Measurements from ENCODE around the gene TMEM205. TPM values are rescaled to one million over a fixed set of nuclear protein-coding genes. Genes with fewer than 3 reads are reported as not detected.

Gene TMEM205
- total and polyA plus RNA-seq, 2 experiments from 2014 or later: 123 to 293 TPM

GRCh38 chr19:11390359-11390758, 44.3 kb upstream of the TMEM205 start:
- peaks cover 14% of the 10 kb centered on the region for H3K36me3 Mint-ChIP-seq (ENCODE audit: low read depth)
- Histone ChIP-seq H3K4me3 (no peak overlapping the region), H3K79me2 (replicated peaks; ENCODE audit: insufficient read depth) (no peaks in the 10 kb centered on the region), H3K27ac (ENCODE audit: low read depth) (no peak overlapping the region), H3F3A (replicated peaks; ENCODE audit: low read depth) (0 out of 2 replicates have a peak, but pooled peaks cover 3% of the 10 kb centered on the region), H3K36me3 (ENCODE audit: insufficient read depth) (no peaks in the 10 kb centered on the region), H4K20me1 (replicated peaks; ENCODE audit: insufficient read depth) (no peaks in the 10 kb centered on the region), H3K4me2 (no peak overlapping the region), H2AFZ (no peak overlapping the region), H3K9me2 (ENCODE audit: insufficient read depth) (no peaks in the 10 kb centered on the region), H3K4me1 (ENCODE audit: insufficient read depth) (0 out of 2 replicates have a peak, but pooled peaks cover 3% of the 10 kb centered on the region), H3K27me3 (ENCODE audit: insufficient read depth) (no peaks in the 10 kb centered on the region)
- no peak overlapping the region for H3K27ac Mint-ChIP-seq
- no peak for ATAC-seq
- H3K9me3 Mint-ChIP-seq: peaks cover 9% of the 10 kb centered on the region; the same call in 2 of the 3 replicates
- peak; percentile 18 for DNase-seq (ENCODE audit: low spot score)
- TF ChIP-seq REST (IDR thresholded peaks at IDR 0.05; ENCODE audit: unreplicated experiment) (no peak), CREB1 (CRISPR knock-in tag; IDR thresholded peaks at IDR 0.05; ENCODE audit: low read depth) (no peak), ETS1 (IDR thresholded peaks at IDR 0.05) (no peak), ZNF331 (CRISPR knock-in tag; IDR thresholded peaks at IDR 0.05; ENCODE audit: low read depth) (no peak), NANOG (IDR thresholded peaks at IDR 0.05; ENCODE audit: borderline replicate concordance) (no peak), CTCF (conservative IDR thresholded peaks at IDR 0.05; ENCODE audit: low read depth in 2 of 2) (no peak), ZNF462 (CRISPR knock-in tag; IDR thresholded peaks at IDR 0.05) (no peak), POLR2AphosphoS5 (IDR thresholded peaks at IDR 0.05; ENCODE audit: low read depth) (no peak), EZH2 (IDR thresholded peaks at IDR 0.05; ENCODE audit: low read depth, unreplicated experiment) (no peak), EZH2phosphoT487 (IDR thresholded peaks at IDR 0.05; ENCODE audit: unreplicated experiment) (no peak), ZNF114 (CRISPR knock-in tag; IDR thresholded peaks at IDR 0.05) (no peak), JUNB (IDR thresholded peaks at IDR 0.05; ENCODE audit: unreplicated experiment) (no peak), STAT1 (IDR thresholded peaks at IDR 0.05; ENCODE audit: unreplicated experiment) (no peak)
- peaks cover 4% of the 10 kb centered on the region for H3K4me1 Mint-ChIP-seq
- no peak overlapping the region for H3K4me3 Mint-ChIP-seq
- H3K27me3 Mint-ChIP-seq (ENCODE audit: insufficient read depth, low read depth, poor library complexity): peaks cover 4% of the 10 kb centered on the region

All from GM23338 (cell line).